Stimulated activated CD8-positive, alpha-beta memory T cell treated with anti-CD3 and anti-CD28 coated beads, Interleukin-12 subunit alpha, Interleukin-12 subunit beta, amount 100 ng/mL, for 24 hours (primary cell): Measurements from ENCODE around the gene LYZL1.
"Not testable (repeated sequence)": the region's sequence is repeated elsewhere in the genome, so short reads cannot be mapped to it uniquely, and the experiment has no call there.

Source experiments
- DNase-seq: peaks from one replicate; pipeline ENCODE4 v3.0.0-alpha.2; 2020; ENCODE audit errors: extremely low read depth

The LYZL1 gene

DNA sequence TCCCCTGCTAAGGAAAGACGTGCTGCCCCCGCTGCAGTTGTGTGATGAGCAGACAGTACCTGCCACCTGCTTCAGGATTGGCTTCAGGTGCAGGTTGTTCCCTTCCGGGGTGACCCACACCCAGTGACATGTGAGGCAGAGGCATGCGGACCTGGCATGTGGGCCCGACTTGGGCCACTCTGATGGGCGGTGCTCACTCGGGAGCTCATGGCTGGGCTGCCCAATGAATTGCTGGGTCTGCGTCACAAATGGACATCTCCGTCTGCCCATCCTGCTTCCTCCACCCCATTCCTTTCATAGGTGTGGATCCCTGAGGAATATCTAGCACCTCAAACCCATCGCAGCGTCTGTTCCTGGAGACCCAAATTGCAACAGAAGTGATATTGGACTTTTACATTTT is 19.3 kb downstream of the LYZL1 start:
- not testable (repeated sequence) for DNase-seq

DNA sequence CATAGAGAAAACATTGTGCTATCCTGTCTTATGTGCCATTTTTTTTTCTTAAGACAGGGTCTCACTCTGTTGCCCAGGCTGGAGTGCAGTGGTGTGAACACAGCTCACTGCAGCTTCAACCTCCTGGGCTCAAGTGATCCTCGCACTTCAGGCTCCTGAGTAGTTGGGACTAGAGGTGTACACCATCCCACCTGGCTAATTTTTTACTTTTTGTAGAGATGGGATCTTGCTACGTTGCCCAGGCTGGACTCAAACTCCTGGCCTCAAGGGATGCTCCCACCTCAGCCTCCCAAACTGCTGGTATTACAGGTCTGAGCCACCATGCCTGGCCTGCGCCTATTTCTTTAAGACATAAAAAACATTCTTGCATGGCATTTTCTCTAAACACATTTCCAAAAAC is 20.6 kb downstream of the LYZL1 start:
- no peak for DNase-seq

DNA sequence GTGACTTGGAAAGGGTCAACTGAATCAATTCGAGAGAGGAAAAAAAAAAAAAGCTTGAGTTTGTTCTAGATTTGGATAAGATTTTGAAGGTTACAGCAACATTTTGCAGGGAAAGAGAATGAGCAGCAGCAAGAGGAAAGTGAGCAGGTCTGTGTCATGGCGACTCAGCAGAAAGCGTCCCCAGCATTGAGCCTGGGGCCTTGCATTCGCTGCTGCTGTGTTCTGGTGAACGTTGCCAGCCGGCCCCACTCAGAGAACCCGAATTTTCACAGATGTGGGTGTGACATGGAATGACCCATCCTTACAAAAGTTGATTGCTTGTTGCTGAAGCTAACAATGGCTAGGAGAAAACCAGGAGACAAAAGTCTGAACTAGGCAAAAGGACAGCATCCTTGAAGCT is 21.6 kb downstream of the LYZL1 start:
- DNase-seq, result not testable (repeated sequence)

DNA sequence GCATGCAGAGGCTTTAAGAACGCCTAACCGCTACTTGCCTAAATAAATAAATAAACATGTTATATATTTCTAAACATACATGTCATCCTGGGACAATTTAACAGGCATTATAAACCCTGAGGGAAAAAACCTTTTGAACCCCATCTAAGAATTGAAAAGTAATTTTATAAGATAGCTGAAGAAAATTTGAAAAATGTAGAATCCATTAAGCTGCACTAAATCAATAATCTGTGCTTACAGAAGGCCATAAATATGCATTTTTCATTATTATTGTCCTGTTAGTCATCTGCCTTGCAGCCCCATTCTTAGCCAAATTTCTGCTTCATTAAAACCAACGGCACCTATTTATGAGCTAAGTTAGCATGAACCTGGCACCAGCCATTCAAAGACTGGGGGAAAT is 24.2 kb downstream of the LYZL1 start:
- DNase-seq, result no peak

GRCh38 chr10:29314726-29315125 is 25.9 kb downstream of the LYZL1 start:
- no peak for DNase-seq

- DNase-seq, result no peak
Measured at GRCh38 chr10:29315814-29316213, 26.9 kb downstream of the LYZL1 start.

DNA sequence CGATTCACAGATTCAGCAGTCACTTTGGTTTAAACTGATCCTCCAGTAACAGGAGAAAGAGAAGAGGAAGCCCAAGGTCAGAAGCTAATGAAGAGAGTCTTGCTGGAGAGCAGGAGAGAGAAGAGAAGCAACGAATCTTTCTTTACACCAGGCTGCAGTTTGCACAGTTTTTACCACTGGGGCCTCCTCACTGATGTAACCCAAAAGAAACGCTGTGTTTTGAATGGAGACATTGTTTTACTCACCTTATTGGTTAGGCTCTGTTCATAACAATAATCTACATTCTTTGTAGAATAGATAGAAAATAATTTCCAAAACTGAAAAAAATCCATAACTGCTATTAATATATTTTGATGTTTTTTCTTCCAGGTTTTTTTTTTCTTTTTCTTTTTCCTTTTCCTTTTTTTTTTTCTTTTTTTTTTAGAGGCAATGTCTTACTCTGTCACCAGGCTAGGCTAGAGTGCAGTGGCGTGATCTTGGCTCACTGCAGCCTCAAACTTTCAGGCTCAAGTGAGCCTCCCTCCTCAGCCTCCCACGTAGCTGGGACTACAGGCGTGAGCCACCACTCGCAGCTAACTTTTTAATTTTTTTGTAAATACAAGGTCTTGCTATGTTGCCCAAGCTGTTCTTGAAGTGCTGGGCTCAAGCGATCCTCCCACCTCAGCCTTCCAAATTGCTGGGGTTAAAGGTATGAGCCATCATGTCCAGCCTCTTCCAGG is 27.6 kb downstream of the LYZL1 start:
- no peak for DNase-seq

DNA sequence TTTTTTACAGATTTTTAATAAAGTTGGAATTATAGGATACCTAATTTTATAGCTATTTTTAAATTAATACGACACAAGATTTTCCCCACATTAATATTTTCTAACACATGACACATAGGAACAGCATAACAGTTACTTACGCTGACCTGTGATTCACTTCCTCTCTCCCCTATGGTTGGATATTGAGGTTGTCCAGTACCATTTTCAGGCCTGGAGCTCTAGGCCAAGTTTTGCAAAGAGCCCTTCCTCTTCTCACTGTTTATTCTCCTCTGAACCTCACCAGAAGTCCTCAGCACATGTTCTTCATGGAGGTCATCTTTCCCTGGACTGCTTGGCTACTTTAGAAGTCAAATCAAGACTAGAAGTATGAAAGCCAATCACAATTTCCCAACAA is 28.2 kb downstream of the LYZL1 start:
- no peak for DNase-seq

- DNase-seq, result no peak
Measured at GRCh38 chr10:29317423-29318021, 28.7 kb downstream of the LYZL1 start.

DNA sequence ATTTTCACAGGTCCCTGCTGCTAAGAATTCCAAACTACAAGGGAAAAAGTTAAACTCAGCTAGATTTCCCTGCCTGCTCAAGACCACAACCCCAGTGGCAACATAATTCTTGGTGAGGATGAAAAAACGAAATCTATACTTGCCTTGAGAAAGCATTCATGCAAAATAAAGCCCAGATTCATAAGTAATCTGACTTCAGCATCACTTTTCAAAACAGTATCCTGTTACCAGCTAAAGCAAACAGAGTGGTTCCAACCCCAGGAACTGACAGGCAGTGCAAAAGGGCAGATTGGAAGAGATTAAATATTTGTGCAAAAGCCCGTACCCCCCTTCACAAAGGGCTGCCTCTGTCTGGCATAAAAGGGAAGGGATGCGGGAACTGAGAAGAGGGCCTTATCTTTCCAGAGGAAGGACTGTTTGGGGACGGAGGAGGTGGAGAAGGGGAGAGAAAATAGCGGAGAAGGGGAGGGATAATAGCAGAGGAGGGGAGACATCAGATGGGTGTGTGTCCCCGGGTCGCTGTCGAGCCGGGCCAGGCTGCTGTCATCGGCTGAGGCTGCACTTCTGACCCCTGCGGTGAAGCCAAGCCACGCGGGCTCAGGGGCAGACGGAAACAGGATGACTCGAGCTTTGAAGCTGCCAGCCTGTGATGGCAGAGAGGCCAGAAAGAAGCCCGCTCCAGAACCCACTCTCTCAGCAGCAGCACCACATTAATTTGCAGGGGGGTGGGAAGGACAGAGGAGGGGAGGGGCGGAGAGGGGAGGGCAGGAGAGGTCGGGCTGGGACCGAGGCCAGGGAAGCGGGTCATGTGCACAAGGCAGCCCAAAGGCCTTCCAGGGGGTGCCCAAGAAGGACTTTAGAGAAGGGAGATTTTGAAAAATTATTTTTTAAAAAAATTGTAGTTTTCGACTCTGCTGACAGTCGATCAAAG is 29.5 kb downstream of the LYZL1 start:
- DNase-seq, result not testable (repeated sequence)

- no peak for DNase-seq
Measured at GRCh38 chr10:29319205-29319781, 30.4 kb downstream of the LYZL1 start.

- DNase-seq, result not testable (repeated sequence)
Measured at GRCh38 chr10:29320680-29321121, 31.8 kb downstream of the LYZL1 start.

DNA sequence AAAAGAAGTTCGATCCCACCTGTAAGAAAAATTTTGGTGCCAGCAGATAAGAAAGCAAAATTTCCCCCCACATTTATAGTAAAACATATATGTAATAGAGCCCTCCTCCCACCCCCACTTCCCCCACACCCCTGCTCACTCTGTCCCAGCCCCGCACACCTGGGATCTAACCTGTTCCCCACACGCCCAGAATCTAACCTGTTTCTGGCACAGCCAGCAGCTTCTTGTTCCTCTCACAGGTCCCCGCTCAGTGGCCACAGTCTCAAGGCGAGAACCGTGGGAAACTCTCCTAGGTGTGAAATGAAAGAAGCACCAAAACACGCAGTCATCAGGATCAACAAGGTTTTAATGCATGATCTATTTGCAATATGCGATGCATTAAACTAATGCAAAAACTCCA is 32.8 kb downstream of the LYZL1 start:
- DNase-seq, result no peak

DNA sequence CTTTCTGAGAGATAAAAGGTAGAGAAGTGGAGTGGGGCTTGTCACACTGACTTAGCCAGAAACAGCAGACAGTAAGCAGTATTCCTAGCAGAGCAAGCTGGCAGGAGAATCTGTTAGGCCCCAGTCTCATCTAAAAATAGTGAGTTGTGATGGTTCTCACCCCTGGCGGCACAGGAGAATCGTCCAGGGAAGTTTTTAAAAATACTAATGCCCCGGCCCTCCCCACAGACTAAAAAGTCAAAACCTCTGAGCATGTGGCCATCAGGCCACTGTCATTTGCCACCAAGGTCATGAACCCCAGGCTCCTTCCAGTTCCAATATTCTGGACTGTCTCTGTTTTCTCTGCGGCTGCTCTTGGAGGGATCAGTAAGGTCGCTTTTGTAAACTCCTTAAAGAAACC is 34.0 kb downstream of the LYZL1 start:
- DNase-seq, result no peak

DNA sequence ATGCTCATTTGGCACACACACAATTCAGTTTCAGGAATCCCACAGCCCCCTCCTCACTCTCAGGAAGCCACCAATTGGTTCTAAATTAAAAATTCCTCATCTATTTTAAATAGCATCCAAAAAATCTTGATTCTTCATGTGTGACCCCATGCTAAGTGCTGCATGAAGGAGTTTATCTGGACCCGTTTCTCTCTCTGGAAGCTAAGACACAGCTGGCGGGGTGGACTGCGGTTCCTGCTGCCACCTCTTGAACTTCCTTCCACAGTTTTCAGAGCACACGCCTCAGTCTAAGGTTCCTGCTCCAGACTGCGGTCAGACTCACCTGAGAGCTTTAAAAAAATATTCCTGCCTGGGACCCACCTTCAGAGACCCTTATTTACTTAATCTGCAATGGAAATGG is 34.5 kb downstream of the LYZL1 start:
- DNase-seq, result no peak

DNA sequence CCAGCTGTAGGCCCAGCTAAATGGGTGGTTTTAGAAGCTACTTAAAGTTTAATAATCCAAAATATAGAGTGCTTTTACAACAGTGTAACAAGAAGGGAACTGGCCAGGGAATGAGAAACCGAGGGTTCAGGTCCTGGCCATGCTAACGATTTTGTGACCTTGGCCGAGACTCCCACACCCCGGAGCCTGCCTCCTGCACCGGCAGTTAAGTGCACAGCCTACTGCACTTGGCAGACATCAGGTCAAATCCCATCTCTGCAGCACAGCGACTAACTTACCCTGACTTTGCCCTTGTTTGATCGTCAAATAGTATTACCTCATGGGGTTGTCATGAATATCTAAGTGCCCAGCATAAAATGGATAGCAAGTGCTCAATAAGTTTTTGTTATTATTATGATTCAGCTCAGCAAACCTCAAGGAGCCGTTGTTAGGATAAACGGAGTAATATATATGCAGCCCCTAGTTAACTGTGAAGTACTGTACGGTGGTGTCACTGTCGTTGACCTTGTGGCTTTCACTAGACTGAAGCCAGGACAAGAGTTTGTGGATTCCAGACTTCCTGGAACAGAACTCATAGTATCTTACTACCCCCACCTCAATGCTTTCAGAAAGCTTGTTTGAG is 35.5 kb downstream of the LYZL1 start:
- DNase-seq, result no peak

- no peak for DNase-seq
Measured at GRCh38 chr10:29326299-29326698, 37.4 kb downstream of the LYZL1 start.

GRCh38 chr10:29326886-29327745 is 38.2 kb downstream of the LYZL1 start:
- no peak for DNase-seq

DNA sequence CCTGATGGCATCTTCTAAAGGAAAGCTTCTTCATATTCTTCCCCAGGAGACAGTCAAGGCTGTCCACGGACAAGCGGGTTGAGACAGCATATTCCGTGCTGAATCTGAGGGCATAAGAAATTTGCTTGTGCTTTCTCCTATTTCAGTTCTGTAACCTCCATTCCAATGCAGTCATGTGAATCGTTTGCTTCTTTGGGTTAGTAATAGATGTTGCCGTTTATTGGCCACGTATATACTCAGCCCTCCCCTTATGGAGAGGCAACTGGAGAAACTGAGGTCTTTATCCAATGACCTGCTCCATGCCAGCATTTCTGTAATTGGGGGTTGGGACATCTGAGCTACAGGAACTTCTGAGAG is 38.9 kb downstream of the LYZL1 start:
- no peak for DNase-seq

GRCh38 chr10:29328983-29329382 is 40.1 kb downstream of the LYZL1 start:
- DNase-seq, result no peak

DNA sequence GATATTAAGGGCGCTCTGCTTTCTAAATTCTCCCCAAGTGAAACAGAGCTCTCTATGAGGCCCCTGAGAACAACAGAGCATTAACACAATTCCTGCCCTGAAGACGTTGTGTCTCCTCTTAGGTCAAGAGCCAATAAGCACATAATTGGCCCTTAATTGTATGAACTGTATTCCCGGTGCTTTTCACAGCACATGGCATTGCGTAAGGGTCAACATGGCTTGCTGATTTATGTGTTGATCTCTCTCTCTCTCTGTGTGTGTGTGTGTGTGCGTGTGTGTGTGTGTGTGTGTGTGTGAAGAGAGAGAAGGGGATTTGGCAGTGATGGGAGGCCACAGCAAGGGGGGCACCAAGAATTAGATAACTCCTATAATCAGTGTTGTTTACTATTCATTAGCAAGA is 40.5 kb downstream of the LYZL1 start:
- no peak for DNase-seq
